ENCODE results near the gene ERC2. TPM values are rescaled to one million over a fixed set of nuclear protein-coding genes. Genes with fewer than 3 reads are reported as not detected.

Gene ERC2
- total and polyA plus RNA-seq, 2 of the 8 experiments (the other 6 are each of a cell fraction or from before 2014, with no cell fraction given), result 16.4 to 22.8 TPM

- WGBS, 2 experiments (ENCODE audit: extremely low coverage in 1 of 2, insufficient coverage in 1 of 2, insufficient read length in 1 of 2, insufficient replicate concordance in 2 of 2, low coverage in 1 of 2, low lambda C conversion rate in 2 of 2, missing lambda C conversion rate in 1 of 2), result 92% methylated on average over 2 of the region's 2 CpGs; no CpG with 5 or more reads in 1 of the 2 experiments
- H3K4me3 ChIP-seq (ENCODE audit: extremely low read depth in 1 of 4, insufficient read depth in 2 of 4, low read depth in 3 of 4, low read length in 4 of 4), result no peak overlapping the region
- CTCF ChIA-PET (ENCODE audit: partially characterized antibody), result interaction anchor here (1.0 to 1.4 kb wide), 3 partner anchors 19 to 239 kb away, joined by 3 to 4 read pairs (median 3); partner anchors contain the start of gene WNT5A
- TF ChIP-seq SP1 (IDR thresholded peaks at IDR 0.05; ENCODE audit: low read depth, low read length) (no peak), TAF1 (IDR thresholded peaks at IDR 0.05; ENCODE audit: low read depth, low read length) (no peak), TAF7 (optimal IDR thresholded peaks at IDR 0.05; ENCODE audit: borderline replicate concordance, low read depth, low read length) (no peak), KDM1A (IDR thresholded peaks at IDR 0.05; ENCODE audit: borderline replicate concordance, low read length) (no peak), HDAC6 (IDR thresholded peaks at IDR 0.05; ENCODE audit: low read depth, low read length) (no peak), TEAD4 (IDR thresholded peaks at IDR 0.05; ENCODE audit: low read depth, low read length) (no peak), GABPA (IDR thresholded peaks at IDR 0.05; ENCODE audit: borderline replicate concordance, insufficient read depth, low read length) (no peak), KDM4A (IDR thresholded peaks at IDR 0.05; ENCODE audit: low read depth, low read length, severe bottlenecking) (no peak), EGR1 (IDR thresholded peaks at IDR 0.05; ENCODE audit: borderline replicate concordance, low read depth, low read length) (no peak), CTBP2 (IDR thresholded peaks at IDR 0.05; ENCODE audit: borderline replicate concordance, insufficient read depth, insufficient read length, low read length) (no peak), USF2 (IDR thresholded peaks at IDR 0.05; ENCODE audit: low read length) (no peak), SRF (IDR thresholded peaks at IDR 0.05; ENCODE audit: low read depth, low read length) (no peak), TBP (IDR thresholded peaks at IDR 0.05; ENCODE audit: low read depth, low read length) (no peak), EZH2 (IDR thresholded peaks at IDR 0.05; ENCODE audit: low read depth, low read length, severe bottlenecking) (no peak), TCF12 (IDR thresholded peaks at IDR 0.05; ENCODE audit: low read depth, low read length) (no peak)
Measured at GRCh38 chr3:55726501-55726775, 741.8 kb downstream of the ERC2 start.

More at GRCh38 chr3:55726501-55726775, 741.8 kb downstream of the ERC2 start:
- Histone ChIP-seq H4K20me1 (replicated peaks in 1 of 2; ENCODE audit: control insufficient read depth in 1 of 2, insufficient read depth in 2 of 2, low read length in 2 of 2) (no peaks in the 10 kb centered on the region), H3K14ac (ENCODE audit: insufficient read length) (no peak overlapping the region), H3K9me3 (ENCODE audit: insufficient read depth in 2 of 2, low read depth in 1 of 2, low read length in 1 of 2) (no peaks in the 10 kb centered on the region), H4K5ac (ENCODE audit: insufficient read length, low read depth, low read length) (no peak overlapping the region), H3K79me2 (ENCODE audit: control insufficient read depth in 1 of 2, insufficient read depth in 2 of 2, low read length in 2 of 2) (no peaks in the 10 kb centered on the region), H3K9ac (replicated peaks in 1 of 4; ENCODE audit: extremely low read depth in 1 of 4, low read depth in 3 of 4, low read length in 3 of 4) (no peak overlapping the region), H2AK5ac (ENCODE audit: low read depth, low read length) (no peak overlapping the region), H2AFZ (ENCODE audit: low read length) (no peak overlapping the region), H2BK20ac (ENCODE audit: low read length) (no peak overlapping the region), H3K18ac (ENCODE audit: extremely low read depth, low read length) (no peak overlapping the region), H3K79me1 (ENCODE audit: low read depth, low read length) (no peaks in the 10 kb centered on the region; the same call in 1 of the 2 replicates), H2BK15ac (ENCODE audit: low read length) (no peak overlapping the region), H3K4me2 (ENCODE audit: insufficient read depth in 1 of 2, low read depth in 2 of 2, low read length in 2 of 2) (no peak overlapping the region), H2BK12ac (ENCODE audit: low read depth, low read length) (no peak overlapping the region), H3K23ac (ENCODE audit: insufficient read length) (no peak overlapping the region), H4K91ac (replicated peaks; ENCODE audit: insufficient read length, low read length) (no peak overlapping the region), H3K4me1 (replicated peaks in 1 of 4; ENCODE audit: control insufficient read depth in 3 of 4, insufficient read depth in 4 of 4, low read length in 3 of 4) (peaks cover 0 to 7% (median 0%) of the 10 kb centered on the region in 4 experiments; a peak in 5 of 7 replicates), H3K27me3 (replicated peaks in 1 of 4; ENCODE audit: control insufficient read depth in 3 of 4, extremely low read depth in 1 of 4, insufficient read depth in 3 of 4, low read length in 3 of 4) (no peaks in the 10 kb centered on the region), H2BK120ac (replicated peaks; ENCODE audit: low read depth, low read length) (no peak overlapping the region), H3K56ac (replicated peaks; ENCODE audit: insufficient read length, low read depth, low read length) (no peak overlapping the region), H2BK5ac (ENCODE audit: low read depth, low read length) (no peak overlapping the region), H3K4ac (replicated peaks; ENCODE audit: insufficient read length, low read depth, low read length) (no peak overlapping the region), H3K23me2 (ENCODE audit: low read depth, low read length) (no peaks in the 10 kb centered on the region), H3K36me3 (ENCODE audit: control insufficient read depth in 2 of 4, insufficient read depth in 4 of 4, low read length in 3 of 4) (no peaks in the 10 kb centered on the region), H3K27ac (ENCODE audit: low read depth, low read length) (no peak overlapping the region), H4K8ac (ENCODE audit: extremely low read depth, insufficient read depth, low read length) (no peak overlapping the region)
- POLR2A ChIA-PET (ENCODE audit: partially characterized antibody), result no interaction called here
- FAIRE-seq (no peak), DNase-seq (ENCODE audit: low read depth in 1 of 2, low spot score in 2 of 2) (no peak)

All from H1 (cell line).